Progenitor cell of endocrine pancreas (in vitro differentiated cells): ENCODE data around the gene POLE. TPM values are rescaled to one million over a fixed set of nuclear protein-coding genes. Genes with fewer than 3 reads are reported as not detected.

ENCODE experiments used
- DNase-seq: peaks from one replicate; pipeline ENCODE4 v3.0.0; 2021; ENCODE audit warnings: low spot score; ENCODE audit not compliant: unreplicated experiment
- H3K27ac Mint-ChIP-seq: 2 replicates; pipeline ENCODE4 v1.8.0; 2021; ENCODE audit warnings: mild to moderate bottlenecking, moderate library complexity, mixed read lengths
- H3K27me3 Mint-ChIP-seq: 2 replicates; pipeline ENCODE4 v1.8.0; 2021; ENCODE audit warnings: mixed read lengths
- H3K36me3 Mint-ChIP-seq: 2 replicates; pipeline ENCODE4 v1.8.0; 2022; ENCODE audit warnings: mixed read lengths; ENCODE audit not compliant: insufficient read depth
- H3K4me1 Mint-ChIP-seq: 2 replicates; pipeline ENCODE4 v1.8.0; 2021; ENCODE audit warnings: low read depth, mixed read lengths
- H3K4me3 Mint-ChIP-seq: 2 replicates; pipeline ENCODE4 v1.8.0; 2021; ENCODE audit warnings: low read depth, mild to moderate bottlenecking, moderate library complexity, mixed read lengths
- H3K9me3 Mint-ChIP-seq: 2 replicates; pipeline ENCODE4 v1.8.0; 2021; ENCODE audit warnings: low read depth, mixed read lengths
- long read RNA-seq: library from polyadenylated mRNA; unstranded; transcript quantifications from one replicate; pipeline ENCODE4 v2.0.0, GENCODE V29; 2020
- total RNA-seq: library from RNA; stranded (reverse); gene quantifications from 2 replicates; pipeline ENCODE4 v1.2.1, GENCODE V29; 2021
- TF ChIP-seq, protein P1 (sequence below): fragments of 200-600 bp; sonication (generic); IDR thresholded peaks from one replicate; pipeline ENCODE4 v1.5.0; 2021; ENCODE audit warnings: antibody characterized with exemption, mild to moderate bottlenecking; ENCODE audit not compliant: unreplicated experiment

Gene POLE, protein sequence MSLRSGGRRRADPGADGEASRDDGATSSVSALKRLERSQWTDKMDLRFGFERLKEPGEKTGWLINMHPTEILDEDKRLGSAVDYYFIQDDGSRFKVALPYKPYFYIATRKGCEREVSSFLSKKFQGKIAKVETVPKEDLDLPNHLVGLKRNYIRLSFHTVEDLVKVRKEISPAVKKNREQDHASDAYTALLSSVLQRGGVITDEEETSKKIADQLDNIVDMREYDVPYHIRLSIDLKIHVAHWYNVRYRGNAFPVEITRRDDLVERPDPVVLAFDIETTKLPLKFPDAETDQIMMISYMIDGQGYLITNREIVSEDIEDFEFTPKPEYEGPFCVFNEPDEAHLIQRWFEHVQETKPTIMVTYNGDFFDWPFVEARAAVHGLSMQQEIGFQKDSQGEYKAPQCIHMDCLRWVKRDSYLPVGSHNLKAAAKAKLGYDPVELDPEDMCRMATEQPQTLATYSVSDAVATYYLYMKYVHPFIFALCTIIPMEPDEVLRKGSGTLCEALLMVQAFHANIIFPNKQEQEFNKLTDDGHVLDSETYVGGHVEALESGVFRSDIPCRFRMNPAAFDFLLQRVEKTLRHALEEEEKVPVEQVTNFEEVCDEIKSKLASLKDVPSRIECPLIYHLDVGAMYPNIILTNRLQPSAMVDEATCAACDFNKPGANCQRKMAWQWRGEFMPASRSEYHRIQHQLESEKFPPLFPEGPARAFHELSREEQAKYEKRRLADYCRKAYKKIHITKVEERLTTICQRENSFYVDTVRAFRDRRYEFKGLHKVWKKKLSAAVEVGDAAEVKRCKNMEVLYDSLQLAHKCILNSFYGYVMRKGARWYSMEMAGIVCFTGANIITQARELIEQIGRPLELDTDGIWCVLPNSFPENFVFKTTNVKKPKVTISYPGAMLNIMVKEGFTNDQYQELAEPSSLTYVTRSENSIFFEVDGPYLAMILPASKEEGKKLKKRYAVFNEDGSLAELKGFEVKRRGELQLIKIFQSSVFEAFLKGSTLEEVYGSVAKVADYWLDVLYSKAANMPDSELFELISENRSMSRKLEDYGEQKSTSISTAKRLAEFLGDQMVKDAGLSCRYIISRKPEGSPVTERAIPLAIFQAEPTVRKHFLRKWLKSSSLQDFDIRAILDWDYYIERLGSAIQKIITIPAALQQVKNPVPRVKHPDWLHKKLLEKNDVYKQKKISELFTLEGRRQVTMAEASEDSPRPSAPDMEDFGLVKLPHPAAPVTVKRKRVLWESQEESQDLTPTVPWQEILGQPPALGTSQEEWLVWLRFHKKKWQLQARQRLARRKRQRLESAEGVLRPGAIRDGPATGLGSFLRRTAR (N-terminal part only)
- total RNA-seq, result 121 and 129 TPM in 2 replicates
- long read RNA-seq, partial matches to known transcripts, result 24 of 31 reads
- long read RNA-seq, other reads (novel, unspliced or antisense), result 5 of 31 reads

DNA sequence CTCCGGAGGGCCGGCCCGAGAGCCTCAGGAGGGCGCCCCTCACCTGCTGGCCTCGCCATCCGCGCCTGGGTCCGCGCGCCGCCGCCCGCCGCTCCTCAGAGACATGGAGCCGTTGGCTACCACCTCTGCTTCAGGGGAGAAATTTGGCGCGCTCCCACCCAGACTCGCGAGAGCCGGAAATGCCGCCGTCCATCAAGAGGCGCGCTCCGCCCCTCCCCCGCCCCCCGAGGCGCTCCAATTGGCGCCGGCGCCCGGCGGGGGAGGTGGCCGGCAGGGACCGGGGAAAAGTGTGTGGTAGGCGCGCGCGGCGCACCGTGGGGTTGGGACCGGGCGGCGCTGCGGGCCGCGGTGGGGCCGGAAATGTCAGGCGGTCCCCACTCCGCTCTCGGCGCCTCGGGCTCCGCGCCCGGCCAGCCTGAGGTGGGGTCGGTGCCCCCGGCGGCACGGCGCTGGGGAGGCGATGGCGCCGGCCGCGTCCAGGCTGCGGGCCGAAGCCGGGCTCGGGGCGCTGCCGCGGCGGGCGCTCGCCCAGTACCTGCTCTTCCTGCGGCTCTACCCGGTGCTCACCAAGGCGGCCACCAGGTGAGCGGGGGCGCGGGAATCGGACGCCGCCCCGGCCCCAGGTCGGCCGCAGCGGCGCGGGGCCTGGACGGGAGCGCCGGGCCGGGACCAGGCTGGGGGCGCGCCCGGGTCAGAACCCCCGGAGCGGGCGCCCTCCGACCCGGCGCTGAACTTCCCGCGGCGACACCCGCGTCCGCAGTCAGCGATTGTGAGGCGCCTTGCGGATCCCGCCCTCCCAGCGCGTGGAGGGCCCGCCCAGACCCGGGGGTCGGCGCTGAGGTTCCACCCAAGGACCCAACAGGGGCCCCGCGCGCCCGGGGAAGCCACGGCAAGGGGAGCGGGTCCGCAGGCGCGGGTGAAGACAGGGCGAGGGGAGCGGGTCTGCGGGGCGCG lies at the start of gene POLE, which contains the start of gene PXMP2:
Gene POLE (minus strand): TSS at position 132 of the 954 bp plus-strand sequence. CDS start 27 bp downstream, at position 105.
Gene PXMP2 (plus strand): TSS at position 377 of the 954 bp plus-strand sequence. CDS start 84 bp downstream, at position 461.
- Mint-ChIP-seq H3K27ac (peak within 1 kb of the TSS; percentile 81), H3K4me3 (peak within 1 kb of the TSS; percentile 73), H3K36me3 (no peaks in the 10 kb centered on the region), H3K9me3 (no peaks in the 10 kb centered on the region), H3K4me1 (peaks cover 11% of the 10 kb centered on the region), H3K27me3 (peaks cover 10% of the 10 kb centered on the region)
- TF ChIP-seq, protein P1, sequence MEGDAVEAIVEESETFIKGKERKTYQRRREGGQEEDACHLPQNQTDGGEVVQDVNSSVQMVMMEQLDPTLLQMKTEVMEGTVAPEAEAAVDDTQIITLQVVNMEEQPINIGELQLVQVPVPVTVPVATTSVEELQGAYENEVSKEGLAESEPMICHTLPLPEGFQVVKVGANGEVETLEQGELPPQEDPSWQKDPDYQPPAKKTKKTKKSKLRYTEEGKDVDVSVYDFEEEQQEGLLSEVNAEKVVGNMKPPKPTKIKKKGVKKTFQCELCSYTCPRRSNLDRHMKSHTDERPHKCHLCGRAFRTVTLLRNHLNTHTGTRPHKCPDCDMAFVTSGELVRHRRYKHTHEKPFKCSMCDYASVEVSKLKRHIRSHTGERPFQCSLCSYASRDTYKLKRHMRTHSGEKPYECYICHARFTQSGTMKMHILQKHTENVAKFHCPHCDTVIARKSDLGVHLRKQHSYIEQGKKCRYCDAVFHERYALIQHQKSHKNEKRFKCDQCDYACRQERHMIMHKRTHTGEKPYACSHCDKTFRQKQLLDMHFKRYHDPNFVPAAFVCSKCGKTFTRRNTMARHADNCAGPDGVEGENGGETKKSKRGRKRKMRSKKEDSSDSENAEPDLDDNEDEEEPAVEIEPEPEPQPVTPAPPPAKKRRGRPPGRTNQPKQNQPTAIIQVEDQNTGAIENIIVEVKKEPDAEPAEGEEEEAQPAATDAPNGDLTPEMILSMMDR, result peak; percentile 17
- DNase-seq, result peak; percentile 93

DNA sequence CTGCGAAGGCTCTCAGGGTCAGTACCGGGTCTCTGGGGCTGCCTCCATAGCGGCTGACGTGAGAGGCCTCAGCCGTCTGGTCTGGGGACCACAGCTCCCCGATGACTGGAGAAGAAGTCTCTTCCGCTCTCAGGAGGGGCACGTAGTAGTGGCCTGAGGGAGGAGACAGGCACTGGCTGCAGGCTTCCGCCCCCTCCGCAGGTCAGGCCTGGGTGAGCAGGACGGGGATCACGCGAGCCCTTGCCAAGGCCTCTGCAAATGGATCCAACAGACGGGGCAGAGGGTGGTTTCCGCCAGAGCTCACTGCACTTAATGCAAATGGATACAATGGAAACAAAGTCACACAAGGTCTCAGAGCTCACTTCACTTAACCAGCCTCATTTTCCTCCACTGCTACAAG lies 49.8 kb upstream of the POLE start:
- DNase-seq, result no peak
- Mint-ChIP-seq H3K4me3 (no peak overlapping the region), H3K27me3 (no peaks in the 10 kb centered on the region), H3K9me3 (no peaks in the 10 kb centered on the region), H3K27ac (no peak overlapping the region), H3K36me3 (peaks cover 31% of the 10 kb centered on the region), H3K4me1 (no peaks in the 10 kb centered on the region)
- TF ChIP-seq, protein P1, result no peak

DNA sequence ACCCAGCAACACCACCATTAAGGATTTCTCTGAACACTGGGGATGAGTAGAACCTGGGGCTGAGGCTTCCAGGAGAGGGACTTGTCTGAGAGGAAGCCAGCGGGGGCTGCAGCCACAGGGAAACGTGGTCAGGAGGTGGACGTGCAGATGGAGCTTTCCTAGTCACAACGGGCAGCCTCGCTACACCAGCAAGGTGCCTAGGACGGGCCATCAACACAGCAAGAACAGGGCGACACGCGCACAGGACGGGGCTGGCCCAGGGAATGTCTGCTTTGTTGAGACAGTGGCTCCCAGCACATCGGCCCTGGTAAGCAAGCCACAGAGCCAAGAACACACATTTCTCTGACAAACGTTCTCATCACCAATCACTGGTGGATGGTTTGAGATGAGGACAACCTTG lies 49.2 kb upstream of the POLE start:
- DNase-seq, result no peak
- Mint-ChIP-seq H3K27me3 (no peaks in the 10 kb centered on the region), H3K4me1 (no peaks in the 10 kb centered on the region), H3K27ac (no peak overlapping the region), H3K36me3 (peaks cover 33% of the 10 kb centered on the region), H3K9me3 (no peaks in the 10 kb centered on the region), H3K4me3 (no peak overlapping the region)
- TF ChIP-seq, protein P1, result no peak

DNA sequence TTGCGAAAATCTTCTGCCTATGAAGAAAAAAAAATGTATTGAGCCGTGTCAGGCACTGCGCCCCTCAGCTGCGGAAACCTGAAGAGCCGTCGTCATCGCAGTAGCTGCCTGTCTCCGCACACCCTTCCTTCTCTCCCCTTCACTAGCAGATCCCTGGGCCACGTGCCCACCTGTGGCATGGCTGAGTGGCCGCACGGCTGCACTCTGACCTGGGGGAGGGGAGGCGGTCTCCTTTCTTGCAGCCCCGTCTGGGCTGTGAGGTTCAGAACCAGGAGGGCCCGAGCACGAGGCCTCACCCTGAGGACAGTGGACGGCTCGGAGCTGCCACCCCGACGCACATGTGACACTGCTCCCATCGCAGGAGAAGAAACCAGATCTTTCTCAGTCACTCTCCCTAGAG lies 48.4 kb upstream of the POLE start:
- H3K4me3 Mint-ChIP-seq, result no peak overlapping the region
- DNase-seq, result no peak
- H3K4me1 Mint-ChIP-seq, result no peaks in the 10 kb centered on the region
- no peaks in the 10 kb centered on the region for H3K9me3 Mint-ChIP-seq
- H3K27me3 Mint-ChIP-seq, result no peaks in the 10 kb centered on the region
- peaks cover 37% of the 10 kb centered on the region for H3K36me3 Mint-ChIP-seq
- no peak overlapping the region for H3K27ac Mint-ChIP-seq
- TF ChIP-seq, protein P1, result no peak
